K562 (cell line): ENCODE data around the gene STON2. TPM values are rescaled to one million over a fixed set of nuclear protein-coding genes. Genes with fewer than 3 reads are reported as not detected.

Experiments used
- ATAC-seq: fragments of 200-7000 bp; cut with Tn5 transposase; 3 replicates; pipeline ENCODE4 v1.9.1; 2020; ENCODE audit warnings: moderate library complexity
- BruUV-seq: library from RNA; stranded (reverse); fragments of 400-500 nt; replicated peaks from 2 replicates; lab custom pipeline; 2021; lab: Mats Ljungman, UMichigan
- CTCF ChIA-PET: fragments of 300-600 bp; formaldehyde crosslinking; extraction: SDS; loops from one replicate; lab custom pipeline; 2021; ENCODE audit warnings: low intra/inter-chr PET ratio; lab: Yijun Ruan, JAX
- POLR2A ChIA-PET: fragments of 300-600, 350-650 bp; sonication (Branson Sonifier 250); formaldehyde crosslinking; extraction: SDS; loops from one replicate; lab custom pipeline; 2021; ENCODE audit warnings: antibody characterized with exemption, inconsistent platforms; lab: Yijun Ruan, JAX
- DNase-seq, 4 experiments: peaks; one replicate each; pipeline versions ENCODE4 v3.0.0 to v3.0.0-alpha.2; 2011 to 2018; ENCODE audit warnings: low spot score in 3 of 4, mixed read lengths in 3 of 4; ENCODE audit errors: extremely low read depth in 1 of 4
- FAIRE-seq: peaks from 2 replicates; lab custom pipeline; 2011; peaks lifted over from hg19 to GRCh38; lab: Jason Lieb, UNC
- H2AFZ ChIP-seq: 2 replicates; pipeline ENCODE4 v1.6.0; 2011; ENCODE audit warnings: low read depth, low read length, control low read depth, inconsistent platforms
- H3K27ac ChIP-seq: fragments of 200-600 bp; 3 replicates; pipeline ENCODE4 v1.8.0; 2011; ENCODE audit warnings: low read depth, mild to moderate bottlenecking, control low read depth, inconsistent platforms, low read length, moderate library complexity, mixed read lengths; ENCODE audit errors: extremely low read depth
- H3K27me3 ChIP-seq, 2 experiments: fragments of 300-600 bp in 1 of 2; 2 replicates in 1 of 2; 3 replicates in 1 of 2; pipeline versions ENCODE4 v1.6.0 to v1.8.0; 2011; ENCODE audit warnings: inconsistent platforms in 2 of 2, low read length in 2 of 2, mild to moderate bottlenecking in 1 of 2, mixed read lengths in 1 of 2, moderate library complexity in 1 of 2; ENCODE audit not compliant: control insufficient read depth in 2 of 2, insufficient read depth in 2 of 2
- H3K36me3 ChIP-seq: fragments of 300-600 bp; 3 replicates; pipeline ENCODE4 v1.8.0; 2011; ENCODE audit warnings: mild to moderate bottlenecking, low read length, inconsistent platforms; ENCODE audit not compliant: control insufficient read depth, insufficient read depth
- H3K4me1 ChIP-seq, 2 experiments: fragments of 200-600 bp in 1 of 2; replicated peaks in 1 of 2; 2 replicates in 1 of 2; 3 replicates in 1 of 2; pipeline versions ENCODE4 v1.5.1 to v1.8.0; 2011; ENCODE audit warnings: inconsistent platforms in 2 of 2, low read length in 2 of 2, mild to moderate bottlenecking in 1 of 2, mixed read lengths in 1 of 2, moderate library complexity in 1 of 2; ENCODE audit not compliant: control insufficient read depth in 2 of 2, insufficient read depth in 2 of 2
- H3K4me2 ChIP-seq: 2 replicates; pipeline ENCODE4 v1.6.1; 2011; ENCODE audit warnings: low read length, control low read depth, inconsistent platforms, mixed read lengths; ENCODE audit not compliant: insufficient read depth
- H3K4me3 ChIP-seq: fragments of 200-600 bp; sonication (generic), shearing (Covaris generic); 2 replicates; pipeline ENCODE4 v1.5.1; 2016; ENCODE audit warnings: control low read depth, inconsistent platforms
- H3K79me2 ChIP-seq: fragments of 200-600 bp; 3 replicates; pipeline ENCODE4 v1.8.0; 2011; ENCODE audit warnings: low read length, inconsistent platforms; ENCODE audit not compliant: control insufficient read depth, insufficient read depth
- H3K9ac ChIP-seq, 2 experiments: 2 replicates each; pipeline versions ENCODE4 v1.6.0 to v1.6.1; 2011; ENCODE audit warnings: low read depth in 2 of 2, low read length in 2 of 2, control low read depth in 1 of 2, inconsistent platforms in 1 of 2, mild to moderate bottlenecking in 1 of 2, mixed read lengths in 1 of 2; ENCODE audit not compliant: insufficient read depth in 1 of 2
- H3K9me1 ChIP-seq: one replicate; pipeline ENCODE4 v1.6.0; 2011; ENCODE audit warnings: inconsistent platforms, mild to moderate bottlenecking, low read length, moderate library complexity; ENCODE audit not compliant: control insufficient read depth, insufficient read depth
- H3K9me3 ChIP-seq: replicated peaks from 2 replicates; pipeline ENCODE4 v1.5.1; 2011; ENCODE audit warnings: low read depth, low read length, inconsistent platforms; ENCODE audit not compliant: control insufficient read depth, insufficient read depth
- H4K20me1 ChIP-seq: replicated peaks from 2 replicates; pipeline ENCODE4 v1.6.1; 2011; ENCODE audit warnings: low read length, inconsistent platforms, mixed read lengths; ENCODE audit not compliant: control insufficient read depth, insufficient read depth
- ATF1 ChIP-seq, 2 experiments: fragments of 450-650 bp in 1 of 2; IDR thresholded peaks; 2 replicates each; pipeline ENCODE4 v1.6.1; 2016; ENCODE audit warnings: missing compliant biosample characterization in 1 of 2, missing genetic modification characterization in 1 of 2
- BDP1 ChIP-seq: IDR thresholded peaks from 3 replicates; pipeline ENCODE4 v1.6.1; 2011; ENCODE audit not compliant: insufficient read length, insufficient read depth
- BRF2 ChIP-seq: IDR thresholded peaks from 3 replicates; pipeline ENCODE4 v1.6.1; 2011; ENCODE audit warnings: borderline replicate concordance, mild to moderate bottlenecking; ENCODE audit not compliant: insufficient read length, insufficient read depth
- CC2D1A ChIP-seq: fragments of 450-650 bp; IDR thresholded peaks from 2 replicates; pipeline ENCODE4 v1.6.1; 2017; ENCODE audit warnings: mild to moderate bottlenecking
- FOXP4 ChIP-seq: sonication (generic); formaldehyde crosslinking; IDR thresholded peaks from 2 replicates; pipeline ENCODE4 v1.8.0; 2022; ENCODE audit warnings: mild to moderate bottlenecking, missing genetic modification reagents, borderline replicate concordance
- LCOR ChIP-seq: sonication (generic); formaldehyde crosslinking; IDR thresholded peaks from 2 replicates; pipeline ENCODE4 v1.8.0; 2022; ENCODE audit warnings: mild to moderate bottlenecking, missing genetic modification reagents
- MEF2A ChIP-seq: IDR thresholded peaks from 2 replicates; pipeline ENCODE4 v1.6.1; 2011; ENCODE audit warnings: low read depth, mild to moderate bottlenecking, low read length, moderate library complexity; ENCODE audit not compliant: control insufficient read depth
- POLR3G ChIP-seq: IDR thresholded peaks from 2 replicates; pipeline ENCODE4 v1.6.1; 2011; ENCODE audit not compliant: insufficient read length, insufficient replicate concordance; ENCODE audit errors: extremely low read depth
- PREB ChIP-seq: sonication (generic); formaldehyde crosslinking; IDR thresholded peaks from 2 replicates; pipeline ENCODE4 v1.8.1; 2023; ENCODE audit warnings: mild to moderate bottlenecking, missing genetic modification reagents
- PYGO2 ChIP-seq: fragments of 450-650 bp; IDR thresholded peaks from 2 replicates; pipeline ENCODE4 v1.6.1; 2016; ENCODE audit warnings: mild to moderate bottlenecking, missing genetic modification characterization, moderate library complexity, missing compliant biosample characterization
- RBFOX2 ChIP-seq: fragments of 200-400 bp; formaldehyde crosslinking; IDR thresholded peaks from 2 replicates; pipeline ENCODE4 v1.6.1; 2017; ENCODE audit warnings: low read depth, mild to moderate bottlenecking, low read length, moderate library complexity
- RFX7 ChIP-seq: fragments of 250-450 bp; sonication (Bioruptor Pico); IDR thresholded peaks from 2 replicates; pipeline ENCODE4 v1.5.1; 2021; ENCODE audit warnings: mild to moderate bottlenecking
- ZFP30 ChIP-seq: fragments of 250-450 bp; sonication (Bioruptor Pico); IDR thresholded peaks from 2 replicates; pipeline ENCODE4 v1.8.0; 2022; ENCODE audit warnings: moderate library complexity, mild to moderate bottlenecking, inconsistent platforms, borderline replicate concordance
- ZNF212 ChIP-seq: fragments of 450-650 bp; formaldehyde crosslinking; IDR thresholded peaks from 2 replicates; pipeline ENCODE4 v1.4.0; 2020; ENCODE audit warnings: mild to moderate bottlenecking
- ZNF740 ChIP-seq, 3 experiments: fragments of 200-800 bp in 1 of 3; sonication (Bioruptor generic) in 1 of 3; sonication (generic) in 1 of 3; formaldehyde crosslinking in 1 of 3; IDR thresholded peaks; 2 replicates each; pipeline versions ENCODE4 v1.6.1 to v1.8.0; 2016 to 2022; ENCODE audit warnings: mild to moderate bottlenecking in 2 of 3, missing compliant biosample characterization in 2 of 3, missing genetic modification characterization in 2 of 3, missing genetic modification reagents in 1 of 3
- WGBS: fragments of 100-300 bp; shearing (Covaris generic); methylation state at CpG from one replicate; pipeline ENCODE4 v1.1.6; 2016; ENCODE audit warnings: low coverage, mixed read lengths; ENCODE audit not compliant: insufficient coverage; ENCODE audit errors: missing lambda C conversion rate; 5-methylcytosine and 5-hydroxymethylcytosine counted together
- in situ Hi-C: fragments of 300-500 bp; cut with MboI; formaldehyde crosslinking; loops from 4 replicates; pipeline ENCODE4 v1.15.0; 2018; ENCODE audit warnings: inconsistent platforms, mixed read lengths
- intact Hi-C: fragments of 100-400 bp; cut with micrococcal nuclease; formaldehyde crosslinking; loops from 2 replicates; pipeline ENCODE4 v1.14.2; 2022
- polyA plus RNA-seq, 8 experiments: library from polyadenylated mRNA; depleted of rRNA in 4 of 8; stranded (reverse) in 5 of 8; unstranded in 3 of 8; fragments of >200 nt; fragmentation: Nextera tagmentation in 2 of 8; fragmentation: Illumina TruSeq in 1 of 8; extraction: Ambion mirVana in 2 of 8; extraction: Trizol in 1 of 8; gene quantifications; 2 replicates each; pipeline versions ENCODE4 v1.2.1 to v1.2.3, GENCODE V29; 2011 to 2014; ENCODE audit warnings: inconsistent platforms in 1 of 8, missing spikeins in 1 of 8
- total RNA-seq, 7 experiments: library from RNA; depleted of rRNA in 6 of 7; stranded (reverse); fragments of >200 nt in 6 of 7; fragmentation: Illumina TruSeq in 2 of 7; extraction: Trizol in 2 of 7; gene quantifications; 2 replicates each; pipeline versions ENCODE4 v1.2.1 to v1.2.3, GENCODE V29; 2011 to 2021; ENCODE audit warnings: low replicate concordance in 1 of 7

STON2 gene
- total and polyA plus RNA-seq, 9 of the 15 experiments (the other 6 are each of a cell fraction or from before 2014, with no cell fraction given) = 7.8 to 99.3 (median 53.5) TPM

GRCh38 chr14:81275305-81276072 lies 124.6 kb downstream of the STON2 start:
- H3K27ac ChIP-seq = no peak overlapping the region
- intact Hi-C loops = no loop called here
- H4K20me1 ChIP-seq = 0 out of 2 replicates have a peak, but pooled peaks cover 4% of the 10 kb centered on the region
- H3K27me3 ChIP-seq = no peaks in the 10 kb centered on the region
- H3K9ac ChIP-seq = no peak overlapping the region
- H3K4me2 ChIP-seq = no peak overlapping the region
- no peak for FAIRE-seq
- peaks cover 65% of the 10 kb centered on the region; the same call in 2 of the 3 replicates for H3K36me3 ChIP-seq
- DNase-seq = no peak
- ChIA-PET CTCF (no interaction called here), POLR2A (interaction anchor here (0.6 kb wide), 1 partner anchor 10 kb away, joined by 3 read pairs; no protein-coding TSS in a partner anchor)
- no peak overlapping the region for H3K4me3 ChIP-seq
- peaks cover 35% of the 10 kb centered on the region for H3K79me2 ChIP-seq
- peaks cover 4% of the 10 kb centered on the region for H3K9me1 ChIP-seq
- no peak for ATAC-seq
- H2AFZ ChIP-seq = no peak overlapping the region
- in situ Hi-C loops = no loop called here
- peaks cover 0 to 4% of the 10 kb centered on the region in 2 experiments; a peak in 1 of 5 replicates for H3K4me1 ChIP-seq
- H3K9me3 ChIP-seq = no peaks in the 10 kb centered on the region
- no TSS peak for BruUV-seq
- WGBS = 97% methylated on average over 11 of the region's 13 CpGs
- TF ChIP-seq ZNF212 = no peak
- TF ChIP-seq ATF1 (CRISPR knock-in tag; IDR thresholded peaks at IDR 0.05) = no peak
- TF ChIP-seq ATF1 (tag; IDR thresholded peaks at IDR 0.05) = no peak
- no peak for TF ChIP-seq BRF2
- no peak for TF ChIP-seq RBFOX2
- TF ChIP-seq PYGO2 (tag) = no peak
- no peak for TF ChIP-seq FOXP4
- TF ChIP-seq PREB (CRISPR knock-in tag) = no peak
- TF ChIP-seq LCOR (CRISPR knock-in tag) = no peak
- TF ChIP-seq ZNF740 (CRISPR knock-in tag; IDR thresholded peaks at IDR 0.05) = no peak
- no peak for TF ChIP-seq ZNF740 (tag; IDR thresholded peaks at IDR 0.05)
- TF ChIP-seq POLR3G = no peak
- no peak for TF ChIP-seq BDP1
- no peak for TF ChIP-seq ZFP30 (CRISPR knock-in tag)
- TF ChIP-seq RFX7 = no peak
- no peak for TF ChIP-seq CC2D1A
- TF ChIP-seq MEF2A = no peak
